IgD-negative memory B cell (primary cell): ENCODE data around the gene UCK2. TPM values are rescaled to one million over a fixed set of nuclear protein-coding genes. Genes with fewer than 3 reads are reported as not detected.

Source experiments
- polyA plus RNA-seq: library from polyadenylated mRNA; unstranded; fragments of 300-500 nt; fragmentation: Illumina TruSeq; gene quantifications from one replicate; pipeline ENCODE4 v1.2.3, GENCODE V29; 2021

Gene UCK2
- polyA plus RNA-seq, 1 donor from 2014 or later: 13.5 TPM

Other genes with a start within 250 kb of the UCK2 start
- 90.2 TPM for gene MGST3, start 196.4 kb upstream of the UCK2 start, polyA plus RNA-seq
- gene ALDH9A1, start 129.1 kb upstream of the UCK2 start, polyA plus RNA-seq: 92.4 TPM
- 104 TPM for gene TMCO1, start 58.7 kb upstream of the UCK2 start, polyA plus RNA-seq